ENCODE results near the gene ACTL7B. TPM values are rescaled to one million over a fixed set of nuclear protein-coding genes. Genes with fewer than 3 reads are reported as not detected.
A peak's percentile ranks its signal among the peaks of the same experiment; 100 is the strongest.

The ACTL7B gene
- total RNA-seq, 4 donors from 2014 or later = not detected

DNA sequence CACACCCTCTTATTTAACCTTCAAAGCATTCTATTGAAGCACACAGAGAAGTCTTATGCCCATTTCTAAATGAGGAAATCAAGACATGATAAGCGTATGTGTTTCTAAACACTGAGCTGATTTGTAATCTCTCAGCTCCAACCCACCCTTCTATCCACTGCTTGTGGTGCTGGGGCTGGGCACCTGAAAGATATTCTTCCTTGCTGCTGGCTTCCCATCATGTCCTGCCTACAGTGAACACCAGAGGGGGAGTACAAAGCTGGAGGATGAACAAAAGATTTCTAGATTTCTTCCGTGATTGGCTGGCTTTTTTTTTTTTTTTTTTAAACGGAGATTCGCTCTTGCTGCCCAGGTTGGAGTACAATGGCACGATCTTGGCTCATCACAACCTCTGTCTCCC lies 20.6 kb upstream of the ACTL7B start:
- peaks cover 8 to 100% (median 32%) of the 10 kb centered on the region in 3 donors for H3K36me3 ChIP-seq
- no peaks in the 10 kb centered on the region for H3K27me3 ChIP-seq
- H3K27ac ChIP-seq = no peak overlapping the region
- no peak overlapping the region for H3K4me3 ChIP-seq
- DNase-seq = no peak
- intact Hi-C loops (cut with DNase I) = no loop called here
- H3K4me1 ChIP-seq = no peaks in the 10 kb centered on the region
- WGBS, 2 donors = 95 to 96% methylated on average over 5 of the region's 5 CpGs
- H3K9me3 ChIP-seq = no peaks in the 10 kb centered on the region
- no peak for TF ChIP-seq CTCF (IDR thresholded peaks at IDR 0.05)
- TF ChIP-seq POLR2A (IDR thresholded peaks at IDR 0.05) = no peak

- no peaks in the 10 kb centered on the region for H3K27me3 ChIP-seq
- peaks cover 10 to 98% (median 28%) of the 10 kb centered on the region in 3 donors for H3K36me3 ChIP-seq
- no peak overlapping the region for H3K27ac ChIP-seq
- no peak for TF ChIP-seq POLR2A (IDR thresholded peaks at IDR 0.05)
- no peak for TF ChIP-seq CTCF (IDR thresholded peaks at IDR 0.05)
- no peaks in the 10 kb centered on the region for H3K9me3 ChIP-seq
- DNase-seq = no peak
- WGBS, 2 donors = 87 to 90% methylated on average over 4 of the region's 4 CpGs
- no peaks in the 10 kb centered on the region for H3K4me1 ChIP-seq
- intact Hi-C loops (cut with DNase I) = no loop called here
- H3K4me3 ChIP-seq = no peak overlapping the region
These were observed 18.4 kb upstream of the ACTL7B start for GRCh38 chr9:108874058-108874788.

GRCh38 chr9:108869092-108869725 lies 13.4 kb upstream of the ACTL7B start:
- no peaks in the 10 kb centered on the region for H3K9me3 ChIP-seq
- no peak for DNase-seq
- no peaks in the 10 kb centered on the region for H3K27me3 ChIP-seq
- intact Hi-C loops (cut with DNase I) = no loop called here
- no peaks in the 10 kb centered on the region for H3K4me1 ChIP-seq
- WGBS, 2 donors = 84 to 88% methylated on average over 2 to 3 of the region's 3 CpGs
- peaks cover 7 to 65% (median 10%) of the 10 kb centered on the region in 3 donors for H3K36me3 ChIP-seq
- H3K4me3 ChIP-seq = no peak overlapping the region
- TF ChIP-seq POLR2A (IDR thresholded peaks at IDR 0.05) = no peak
- no peak for TF ChIP-seq CTCF (IDR thresholded peaks at IDR 0.05)
- H3K27ac ChIP-seq = peak overlapping the region in 1 of 4 donors; percentile 1

- H3K4me1 ChIP-seq = no peaks in the 10 kb centered on the region
- no peak for DNase-seq
- H3K36me3 ChIP-seq = peaks cover 6 to 51% (median 7%) of the 10 kb centered on the region in 3 donors
- no peaks in the 10 kb centered on the region for H3K27me3 ChIP-seq
- H3K9me3 ChIP-seq = no peaks in the 10 kb centered on the region
- no peak for TF ChIP-seq POLR2A (IDR thresholded peaks at IDR 0.05)
- TF ChIP-seq CTCF (IDR thresholded peaks at IDR 0.05) = no peak
- H3K4me3 ChIP-seq = no peak overlapping the region
- 92 to 94% methylated on average over 4 of the region's 4 CpGs for WGBS, 2 donors
- H3K27ac ChIP-seq = no peak overlapping the region
- intact Hi-C loops (cut with DNase I) = no loop called here
These were observed 12.0 kb upstream of the ACTL7B start for GRCh38 chr9:108867829-108868228.

- Histone ChIP-seq H3K36me3 (peaks cover 6 to 44% (median 7%) of the 10 kb centered on the region in 3 donors), H3K4me3 (no peak overlapping the region), H3K4me1 (no peaks in the 10 kb centered on the region), H3K27ac (no peak overlapping the region), H3K27me3 (no peaks in the 10 kb centered on the region), H3K9me3 (no peaks in the 10 kb centered on the region)
- intact Hi-C loops (cut with DNase I) = no loop called here
- TF ChIP-seq POLR2A (IDR thresholded peaks at IDR 0.05) (no peak), CTCF (IDR thresholded peaks at IDR 0.05) (no peak)
- DNase-seq = no peak
These were observed 11.3 kb upstream of the ACTL7B start for GRCh38 chr9:108867116-108867515.
